GM12878 (cell line): ENCODE data around the gene CLN6. TPM values are rescaled to one million over a fixed set of nuclear protein-coding genes. Genes with fewer than 3 reads are reported as not detected.

Experiments used
- ATAC-seq: fragments of 200-7000 bp; cut with Tn5 transposase; 3 replicates; pipeline ENCODE4 v1.9.1; 2020; ENCODE audit warnings: mild to moderate bottlenecking, moderate library complexity
- BruUV-seq: library from RNA; stranded (reverse); fragments of 400-500 nt; replicated peaks from 2 replicates; lab custom pipeline; 2021; lab: Mats Ljungman, UMichigan
- CTCF ChIA-PET: fragments of 300-600 bp; sonication (Branson Sonifier 250); formaldehyde crosslinking; extraction: SDS; loops from one replicate; lab custom pipeline; 2021; ENCODE audit warnings: inconsistent platforms; lab: Yijun Ruan, JAX
- POLR2A ChIA-PET: fragments of 350-600 bp; formaldehyde crosslinking; extraction: SDS; loops from one replicate; lab custom pipeline; 2021; ENCODE audit warnings: inconsistent platforms; lab: Charles Lee
- RAD21 ChIA-PET: fragments of 300-600 bp; sonication (Branson Sonifier 250); formaldehyde crosslinking; loops from one replicate; lab custom pipeline; 2023; ENCODE audit warnings: antibody characterized with exemption; ENCODE audit not compliant: unreplicated experiment; lab: Charles Lee
- SMC1A ChIA-PET: fragments of 300-600 bp; sonication (Branson Sonifier 250); formaldehyde crosslinking; loops from one replicate; lab custom pipeline; 2023; ENCODE audit not compliant: unreplicated experiment, uncharacterized antibody; lab: Charles Lee
- DNase-seq: peaks from one replicate; pipeline ENCODE4 v3.0.0-alpha.2; 2011; ENCODE audit warnings: low read depth, low spot score
- FAIRE-seq: peaks from 3 replicates; lab custom pipeline; 2011; peaks lifted over from hg19 to GRCh38; lab: Jason Lieb, UNC
- H2AFZ ChIP-seq: 2 replicates; pipeline ENCODE4 v1.6.0; 2011; ENCODE audit warnings: low read depth, low read length, control low read depth; ENCODE audit not compliant: control insufficient read depth
- H3K27ac ChIP-seq: 2 replicates; pipeline ENCODE4 v1.5.1; 2011; ENCODE audit warnings: control low read depth; ENCODE audit not compliant: control insufficient read depth, insufficient read depth
- H3K27me3 ChIP-seq, 2 experiments: replicated peaks in 1 of 2; 2 replicates each; pipeline versions ENCODE4 v1.6.0 to v1.6.1; 2011; ENCODE audit warnings: low read length in 1 of 2; ENCODE audit not compliant: control insufficient read depth in 2 of 2, insufficient read depth in 2 of 2
- H3K36me3 ChIP-seq, 2 experiments: 2 replicates each; pipeline ENCODE4 v1.5.1; 2011; ENCODE audit warnings: low read length in 1 of 2; ENCODE audit not compliant: control insufficient read depth in 2 of 2, insufficient read depth in 2 of 2
- H3K4me1 ChIP-seq: 2 replicates; pipeline ENCODE4 v1.6.1; 2011; ENCODE audit warnings: mild to moderate bottlenecking, low read length, moderate library complexity, mixed read lengths; ENCODE audit not compliant: control insufficient read depth, insufficient read depth
- H3K4me2 ChIP-seq: 2 replicates; pipeline ENCODE4 v1.6.0; 2011; ENCODE audit warnings: control low read depth; ENCODE audit not compliant: control insufficient read depth, insufficient read depth
- H3K4me3 ChIP-seq: fragments of 200-600 bp; sonication (generic); 2 replicates; pipeline ENCODE4 v1.5.1; 2016
- H3K79me2 ChIP-seq: 2 replicates; pipeline ENCODE4 v1.6.0; 2011; ENCODE audit warnings: low read length; ENCODE audit not compliant: control insufficient read depth, insufficient read depth
- H3K9ac ChIP-seq: 2 replicates; pipeline ENCODE4 v1.8.0; 2011; ENCODE audit warnings: low read length, control low read depth, mixed read lengths; ENCODE audit not compliant: control insufficient read depth, insufficient read depth
- H3K9me3 ChIP-seq: replicated peaks from 3 replicates; pipeline ENCODE4 v1.5.1; 2011; ENCODE audit warnings: mild to moderate bottlenecking, low read length; ENCODE audit not compliant: control insufficient read depth, insufficient read depth
- H4K20me1 ChIP-seq: 2 replicates; pipeline ENCODE4 v1.6.0; 2011; ENCODE audit not compliant: control insufficient read depth, insufficient read depth
- CBX3 ChIP-seq: fragments of 200-600 bp; sonication (generic); IDR thresholded peaks from 2 replicates; pipeline ENCODE4 v1.6.1; 2016; ENCODE audit warnings: low read depth, borderline replicate concordance
- MEF2B ChIP-seq: fragments of 450-650 bp; IDR thresholded peaks from 2 replicates; pipeline ENCODE4 v1.6.1; 2018; ENCODE audit warnings: mild to moderate bottlenecking, moderate library complexity; ENCODE audit not compliant: partially characterized antibody, poor library complexity, severe bottlenecking
- PRDM15 ChIP-seq: fragments of 450-650 bp; formaldehyde crosslinking; IDR thresholded peaks from 2 replicates; pipeline ENCODE4 v1.4.0; 2020; ENCODE audit warnings: mild to moderate bottlenecking, moderate library complexity
- RBBP5 ChIP-seq: fragments of 200-600 bp; sonication (generic); conservative IDR thresholded peaks from 2 replicates; pipeline ENCODE4 v1.6.1; 2016
- RELA ChIP-seq: fragments of 450-650 bp; IDR thresholded peaks from 2 replicates; pipeline ENCODE4 v1.8.0; 2014; ENCODE audit warnings: borderline replicate concordance; ENCODE audit not compliant: partially characterized antibody
- TCF7 ChIP-seq: IDR thresholded peaks from 2 replicates; pipeline ENCODE4 v1.6.1; 2014; ENCODE audit warnings: antibody characterized with exemption, borderline replicate concordance
- ZBED1 ChIP-seq: IDR thresholded peaks from 2 replicates; pipeline ENCODE4 v1.6.1; 2016; ENCODE audit warnings: borderline replicate concordance
- WGBS: methylation state at CpG from one replicate; pipeline ENCODE4 v1.1.6; 2016; ENCODE audit warnings: low lambda C conversion rate; ENCODE audit not compliant: insufficient replicate concordance, insufficient coverage; ENCODE audit errors: missing lambda C conversion rate; 5-methylcytosine and 5-hydroxymethylcytosine counted together
- in situ Hi-C: fragments of 300-500 bp; cut with MboI; formaldehyde crosslinking; loops from 9 replicates; pipeline ENCODE4 v1.14.3; 2018; ENCODE audit warnings: mixed read lengths
- intact Hi-C: fragments of 100-400 bp; cut with micrococcal nuclease; formaldehyde crosslinking; loops from one replicate; pipeline ENCODE4 v1.14.2; 2022; ENCODE audit not compliant: unreplicated experiment
- polyA plus RNA-seq, 11 experiments: library from polyadenylated mRNA; depleted of rRNA in 4 of 11; unstranded in 6 of 11; stranded (reverse) in 5 of 11; fragments of >200 nt; fragmentation: Nextera tagmentation in 4 of 11; fragmentation: Illumina TruSeq in 1 of 11; extraction: Ambion mirVana in 4 of 11; extraction: Trizol in 1 of 11; gene quantifications; 1 replicate in 1 of 11; 2 replicates in 10 of 11; pipeline versions ENCODE4 v1.2.1 to v1.2.3, GENCODE V29; 2011 to 2016; ENCODE audit warnings: inconsistent platforms in 2 of 11, missing spikeins in 2 of 11, low read depth in 1 of 11
- total RNA-seq, 4 experiments: library from RNA; depleted of rRNA in 3 of 4; stranded (reverse); fragments of >200 nt in 3 of 4; fragmentation: Illumina TruSeq in 1 of 4; extraction: Trizol in 1 of 4; gene quantifications; 2 replicates each; pipeline versions ENCODE4 v1.2.1 to v1.2.3, GENCODE V29; 2013 to 2021
- TF ChIP-seq, protein P1 (sequence below): fragments of 150-350 bp; IDR thresholded peaks from 2 replicates; pipeline ENCODE4 v1.6.1; 2014; ENCODE audit warnings: mild to moderate bottlenecking, low read depth, low read length
- TF ChIP-seq, protein P2 (sequence below): fragments of 450-650 bp; IDR thresholded peaks from 2 replicates; pipeline ENCODE4 v1.6.1; 2016; ENCODE audit warnings: mild to moderate bottlenecking, moderate library complexity, borderline replicate concordance
- TF ChIP-seq, protein P3 (sequence below): fragments of 450-650 bp; IDR thresholded peaks from 2 replicates; pipeline ENCODE4 v1.6.1; 2017; ENCODE audit warnings: borderline replicate concordance
- TF ChIP-seq, protein P4 (sequence below): IDR thresholded peaks from 2 replicates; pipeline ENCODE4 v1.6.1; 2012; ENCODE audit warnings: low read depth, low read length, improper control_type of control experiment

Gene CLN6
- total and polyA plus RNA-seq, 10 of the 15 experiments (the other 5 are each of a cell fraction or from before 2014, with no cell fraction given) = 0.74 to 69.0 (median 30.3) TPM

- Histone ChIP-seq H3K4me1 (peaks cover 5% of the 10 kb centered on the region; the same call in 1 of the 2 replicates), H4K20me1 (no peaks in the 10 kb centered on the region), H3K36me3 (no peaks in the 10 kb centered on the region), H3K27me3 (no peaks in the 10 kb centered on the region), H2AFZ (no peak overlapping the region), H3K9ac (no peak overlapping the region), H3K4me3 (no peak overlapping the region), H3K27ac (no peak overlapping the region), H3K4me2 (no peak overlapping the region), H3K9me3 (no peaks in the 10 kb centered on the region), H3K79me2 (peaks cover 17% of the 10 kb centered on the region)
- ATAC-seq (no peak), DNase-seq (no peak), FAIRE-seq (no peak)
- WGBS = 61% methylated on average over 5 of the region's 5 CpGs
- in situ Hi-C loops = no loop called here
- ChIA-PET RAD21 (no interaction called here), CTCF (interaction anchor here (1.3 kb wide), 1 partner anchor 21 kb away, joined by 3 read pairs; no protein-coding TSS in a partner anchor), SMC1A (no interaction called here), POLR2A (no interaction called here)
- intact Hi-C loops = no loop called here
- no TSS peak for BruUV-seq
- TF ChIP-seq CBX3 (no peak), ZBED1 (no peak), RBBP5 (no peak), RELA (no peak), MEF2B (no peak), TCF7 (no peak), PRDM15 (CRISPR knock-in tag) (no peak)
- TF ChIP-seq, protein P1, sequence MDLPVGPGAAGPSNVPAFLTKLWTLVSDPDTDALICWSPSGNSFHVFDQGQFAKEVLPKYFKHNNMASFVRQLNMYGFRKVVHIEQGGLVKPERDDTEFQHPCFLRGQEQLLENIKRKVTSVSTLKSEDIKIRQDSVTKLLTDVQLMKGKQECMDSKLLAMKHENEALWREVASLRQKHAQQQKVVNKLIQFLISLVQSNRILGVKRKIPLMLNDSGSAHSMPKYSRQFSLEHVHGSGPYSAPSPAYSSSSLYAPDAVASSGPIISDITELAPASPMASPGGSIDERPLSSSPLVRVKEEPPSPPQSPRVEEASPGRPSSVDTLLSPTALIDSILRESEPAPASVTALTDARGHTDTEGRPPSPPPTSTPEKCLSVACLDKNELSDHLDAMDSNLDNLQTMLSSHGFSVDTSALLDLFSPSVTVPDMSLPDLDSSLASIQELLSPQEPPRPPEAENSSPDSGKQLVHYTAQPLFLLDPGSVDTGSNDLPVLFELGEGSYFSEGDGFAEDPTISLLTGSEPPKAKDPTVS = no peak
- TF ChIP-seq, protein P2, sequence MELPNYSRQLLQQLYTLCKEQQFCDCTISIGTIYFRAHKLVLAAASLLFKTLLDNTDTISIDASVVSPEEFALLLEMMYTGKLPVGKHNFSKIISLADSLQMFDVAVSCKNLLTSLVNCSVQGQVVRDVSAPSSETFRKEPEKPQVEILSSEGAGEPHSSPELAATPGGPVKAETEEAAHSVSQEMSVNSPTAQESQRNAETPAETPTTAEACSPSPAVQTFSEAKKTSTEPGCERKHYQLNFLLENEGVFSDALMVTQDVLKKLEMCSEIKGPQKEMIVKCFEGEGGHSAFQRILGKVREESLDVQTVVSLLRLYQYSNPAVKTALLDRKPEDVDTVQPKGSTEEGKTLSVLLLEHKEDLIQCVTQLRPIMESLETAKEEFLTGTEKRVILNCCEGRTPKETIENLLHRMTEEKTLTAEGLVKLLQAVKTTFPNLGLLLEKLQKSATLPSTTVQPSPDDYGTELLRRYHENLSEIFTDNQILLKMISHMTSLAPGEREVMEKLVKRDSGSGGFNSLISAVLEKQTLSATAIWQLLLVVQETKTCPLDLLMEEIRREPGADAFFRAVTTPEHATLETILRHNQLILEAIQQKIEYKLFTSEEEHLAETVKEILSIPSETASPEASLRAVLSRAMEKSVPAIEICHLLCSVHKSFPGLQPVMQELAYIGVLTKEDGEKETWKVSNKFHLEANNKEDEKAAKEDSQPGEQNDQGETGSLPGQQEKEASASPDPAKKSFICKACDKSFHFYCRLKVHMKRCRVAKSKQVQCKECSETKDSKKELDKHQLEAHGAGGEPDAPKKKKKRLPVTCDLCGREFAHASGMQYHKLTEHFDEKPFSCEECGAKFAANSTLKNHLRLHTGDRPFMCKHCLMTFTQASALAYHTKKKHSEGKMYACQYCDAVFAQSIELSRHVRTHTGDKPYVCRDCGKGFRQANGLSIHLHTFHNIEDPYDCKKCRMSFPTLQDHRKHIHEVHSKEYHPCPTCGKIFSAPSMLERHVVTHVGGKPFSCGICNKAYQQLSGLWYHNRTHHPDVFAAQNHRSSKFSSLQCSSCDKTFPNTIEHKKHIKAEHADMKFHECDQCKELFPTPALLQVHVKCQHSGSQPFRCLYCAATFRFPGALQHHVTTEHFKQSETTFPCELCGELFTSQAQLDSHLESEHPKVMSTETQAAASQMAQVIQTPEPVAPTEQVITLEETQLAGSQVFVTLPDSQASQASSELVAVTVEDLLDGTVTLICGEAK = no peak
- TF ChIP-seq, protein P3, sequence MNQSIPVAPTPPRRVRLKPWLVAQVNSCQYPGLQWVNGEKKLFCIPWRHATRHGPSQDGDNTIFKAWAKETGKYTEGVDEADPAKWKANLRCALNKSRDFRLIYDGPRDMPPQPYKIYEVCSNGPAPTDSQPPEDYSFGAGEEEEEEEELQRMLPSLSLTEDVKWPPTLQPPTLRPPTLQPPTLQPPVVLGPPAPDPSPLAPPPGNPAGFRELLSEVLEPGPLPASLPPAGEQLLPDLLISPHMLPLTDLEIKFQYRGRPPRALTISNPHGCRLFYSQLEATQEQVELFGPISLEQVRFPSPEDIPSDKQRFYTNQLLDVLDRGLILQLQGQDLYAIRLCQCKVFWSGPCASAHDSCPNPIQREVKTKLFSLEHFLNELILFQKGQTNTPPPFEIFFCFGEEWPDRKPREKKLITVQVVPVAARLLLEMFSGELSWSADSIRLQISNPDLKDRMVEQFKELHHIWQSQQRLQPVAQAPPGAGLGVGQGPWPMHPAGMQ = no peak
- TF ChIP-seq, protein P4, sequence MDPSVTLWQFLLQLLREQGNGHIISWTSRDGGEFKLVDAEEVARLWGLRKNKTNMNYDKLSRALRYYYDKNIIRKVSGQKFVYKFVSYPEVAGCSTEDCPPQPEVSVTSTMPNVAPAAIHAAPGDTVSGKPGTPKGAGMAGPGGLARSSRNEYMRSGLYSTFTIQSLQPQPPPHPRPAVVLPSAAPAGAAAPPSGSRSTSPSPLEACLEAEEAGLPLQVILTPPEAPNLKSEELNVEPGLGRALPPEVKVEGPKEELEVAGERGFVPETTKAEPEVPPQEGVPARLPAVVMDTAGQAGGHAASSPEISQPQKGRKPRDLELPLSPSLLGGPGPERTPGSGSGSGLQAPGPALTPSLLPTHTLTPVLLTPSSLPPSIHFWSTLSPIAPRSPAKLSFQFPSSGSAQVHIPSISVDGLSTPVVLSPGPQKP = no peak
Measured at GRCh38 chr15:68274201-68274848, 44.8 kb upstream of the CLN6 start.
